HepG2 (cell line): ENCODE results near the gene INO80B. TPM values are rescaled to one million over a fixed set of nuclear protein-coding genes. Genes with fewer than 3 reads are reported as not detected.

Experiments
- CCAR2 ChIP-seq: fragments of 200-400 bp; formaldehyde crosslinking; optimal IDR thresholded peaks from 2 replicates; pipeline ENCODE3; 2018; ENCODE audit warnings: low read depth, mild to moderate bottlenecking, low read length, moderate library complexity
- DR1 ChIP-seq: sonication (generic); formaldehyde crosslinking; IDR thresholded peaks from 2 replicates; pipeline ENCODE4 v1.8.0; 2021; ENCODE audit warnings: mild to moderate bottlenecking, missing genetic modification reagents, inconsistent platforms
- HMGXB4 ChIP-seq, 2 experiments: sonication (generic) in 1 of 2; formaldehyde crosslinking in 1 of 2; IDR thresholded peaks; 2 replicates each; pipeline versions ENCODE4 v1.4.0 to v1.6.1; 2018 to 2020; ENCODE audit warnings: missing genetic modification reagents in 2 of 2, borderline replicate concordance in 1 of 2, low read depth in 1 of 2, mild to moderate bottlenecking in 1 of 2, missing biosample characterization in 1 of 2
- IKZF5 ChIP-seq: IDR thresholded peaks from 2 replicates; pipeline ENCODE4 v1.6.1; 2018; ENCODE audit warnings: missing genetic modification reagents, mild to moderate bottlenecking, missing compliant biosample characterization
- KDM4B ChIP-seq: sonication (generic); formaldehyde crosslinking; IDR thresholded peaks from 2 replicates; pipeline ENCODE4 v1.4.0; 2020; ENCODE audit warnings: missing genetic modification reagents
- KLF9 ChIP-seq: IDR thresholded peaks from 2 replicates; pipeline ENCODE4 v1.6.1; 2016; ENCODE audit warnings: low read depth
- MED8 ChIP-seq: sonication (generic); formaldehyde crosslinking; IDR thresholded peaks from 2 replicates; pipeline ENCODE4 v1.8.1; 2023; ENCODE audit warnings: mild to moderate bottlenecking, missing genetic modification reagents; ENCODE audit not compliant: insufficient replicate concordance
- MXI1 ChIP-seq: IDR thresholded peaks from 3 replicates; pipeline ENCODE4 v1.6.1; 2012; ENCODE audit warnings: low read depth, low read length, inconsistent platforms, borderline replicate concordance
- NR2F1 ChIP-seq, 2 experiments: fragments of 450-650 bp in 1 of 2; formaldehyde crosslinking in 1 of 2; IDR thresholded peaks; 2 replicates each; pipeline versions ENCODE4 v1.5.0 to v1.6.1; 2016 to 2020; ENCODE audit warnings: mild to moderate bottlenecking in 1 of 2, missing compliant biosample characterization in 1 of 2, missing genetic modification reagents in 1 of 2, moderate library complexity in 1 of 2
- RBFOX2 ChIP-seq: fragments of 200-400 bp; formaldehyde crosslinking; IDR thresholded peaks from 2 replicates; pipeline ENCODE4 v1.6.1; 2017; ENCODE audit warnings: low read depth, mild to moderate bottlenecking, low read length
- THAP7 ChIP-seq: sonication (generic); formaldehyde crosslinking; IDR thresholded peaks from 2 replicates; pipeline ENCODE4 v1.8.1; 2023; ENCODE audit warnings: mild to moderate bottlenecking, missing genetic modification reagents
- ZBTB1 ChIP-seq: sonication (generic); formaldehyde crosslinking; IDR thresholded peaks from 2 replicates; pipeline ENCODE4 v1.4.0; 2020; ENCODE audit warnings: missing genetic modification reagents, borderline replicate concordance
- ZBTB46 ChIP-seq: sonication (generic); formaldehyde crosslinking; IDR thresholded peaks from 2 replicates; pipeline ENCODE4 v1.4.0; 2020; ENCODE audit warnings: mild to moderate bottlenecking, missing genetic modification reagents, borderline replicate concordance
- ZKSCAN8 ChIP-seq: IDR thresholded peaks from 2 replicates; pipeline ENCODE4 v1.6.1; 2016; ENCODE audit warnings: borderline replicate concordance, missing genetic modification reagents, missing compliant biosample characterization
- ZNF142 ChIP-seq: sonication (generic); formaldehyde crosslinking; IDR thresholded peaks from 2 replicates; pipeline ENCODE4 v1.4.0; 2020; ENCODE audit warnings: missing genetic modification reagents
- ZNF430 ChIP-seq: sonication (generic); formaldehyde crosslinking; IDR thresholded peaks from 2 replicates; pipeline ENCODE4 v1.9.0; 2021; ENCODE audit warnings: mild to moderate bottlenecking, missing genetic modification reagents
- ZZZ3 ChIP-seq: sonication (generic); formaldehyde crosslinking; IDR thresholded peaks from 2 replicates; pipeline ENCODE4 v1.4.0; 2020; ENCODE audit warnings: missing genetic modification reagents, mild to moderate bottlenecking, borderline replicate concordance
- polyA plus RNA-seq, 8 experiments: library from polyadenylated mRNA; depleted of rRNA in 3 of 8; stranded (reverse) in 7 of 8; unstranded in 1 of 8; fragments of >200 nt; fragmentation: Illumina TruSeq in 4 of 8; extraction: Trizol in 4 of 8; gene quantifications; 2 replicates each; pipeline versions ENCODE4 v1.2.1 to v1.2.3, GENCODE V29; 2011 to 2016; ENCODE audit warnings: low read depth in 4 of 8, missing spikeins in 1 of 8, mixed read lengths in 1 of 8; ENCODE audit not compliant: insufficient read depth in 1 of 8
- total RNA-seq, 5 experiments: library from RNA; depleted of rRNA; stranded (reverse); fragments of >200 nt; fragmentation: Illumina TruSeq; extraction: Trizol; gene quantifications; 2 replicates each; pipeline ENCODE4 v1.2.3, GENCODE V29; 2016; ENCODE audit warnings: low read depth in 1 of 5

Gene INO80B
- total and polyA plus RNA-seq, 2 of the 13 experiments (the other 11 are each of a cell fraction or from before 2014, with no cell fraction given) = 6.2 to 14.5 TPM

GRCh38 chr2:74457549-74458131, 2.8 kb downstream of the INO80B start (continued):
- 0 out of 2 replicates have a peak, but pooled peaks have one; percentile 60 for TF ChIP-seq ZNF142
- no peak for TF ChIP-seq KLF9 (CRISPR knock-in tag)
- TF ChIP-seq IKZF5 (CRISPR knock-in tag) = no peak
- 0 out of 4 replicates have a peak, but pooled peaks of 1 of the 2 experiments have one; percentile 1 for TF ChIP-seq NR2F1 (CRISPR knock-in tag; IDR thresholded peaks at IDR 0.05)
- 0 out of 3 replicates have a peak, but pooled peaks have one; percentile 45 for TF ChIP-seq MXI1
- TF ChIP-seq HMGXB4 (CRISPR knock-in tag; IDR thresholded peaks at IDR 0.05; ENCODE audit: borderline replicate concordance in 1 of 2, low read depth in 1 of 2) = peak in 1 of 2 experiments; percentile 39; a peak in 3 of 4 replicates
- TF ChIP-seq DR1 = no peak
- TF ChIP-seq CCAR2 = no peak
- TF ChIP-seq ZBTB46 (CRISPR knock-in tag) = no peak
- 0 out of 2 replicates have a peak, but pooled peaks have one; percentile 1 for TF ChIP-seq KDM4B (CRISPR knock-in tag)
- peak; percentile 96 for TF ChIP-seq ZNF430
- peak; percentile 9; the same call in 1 of the 2 replicates for TF ChIP-seq ZZZ3 (CRISPR knock-in tag)
- TF ChIP-seq MED8 = peak; percentile 23
- TF ChIP-seq ZKSCAN8 (CRISPR knock-in tag) = peak; percentile 15; the same call in 1 of the 2 replicates
- peak; percentile 68; the same call in 1 of the 2 replicates for TF ChIP-seq THAP7
- peak; percentile 85 for TF ChIP-seq RBFOX2
- TF ChIP-seq ZBTB1 = peak; percentile 30; the same call in 1 of the 2 replicates
